Kasumi-1 (cell line): ENCODE data around the gene HYDIN.

Experiments used
- DNase-seq, 2 experiments: peaks; one replicate each; lab custom pipeline; 2025; lab: John Stamatoyannopoulos, UW

The HYDIN gene

DNA sequence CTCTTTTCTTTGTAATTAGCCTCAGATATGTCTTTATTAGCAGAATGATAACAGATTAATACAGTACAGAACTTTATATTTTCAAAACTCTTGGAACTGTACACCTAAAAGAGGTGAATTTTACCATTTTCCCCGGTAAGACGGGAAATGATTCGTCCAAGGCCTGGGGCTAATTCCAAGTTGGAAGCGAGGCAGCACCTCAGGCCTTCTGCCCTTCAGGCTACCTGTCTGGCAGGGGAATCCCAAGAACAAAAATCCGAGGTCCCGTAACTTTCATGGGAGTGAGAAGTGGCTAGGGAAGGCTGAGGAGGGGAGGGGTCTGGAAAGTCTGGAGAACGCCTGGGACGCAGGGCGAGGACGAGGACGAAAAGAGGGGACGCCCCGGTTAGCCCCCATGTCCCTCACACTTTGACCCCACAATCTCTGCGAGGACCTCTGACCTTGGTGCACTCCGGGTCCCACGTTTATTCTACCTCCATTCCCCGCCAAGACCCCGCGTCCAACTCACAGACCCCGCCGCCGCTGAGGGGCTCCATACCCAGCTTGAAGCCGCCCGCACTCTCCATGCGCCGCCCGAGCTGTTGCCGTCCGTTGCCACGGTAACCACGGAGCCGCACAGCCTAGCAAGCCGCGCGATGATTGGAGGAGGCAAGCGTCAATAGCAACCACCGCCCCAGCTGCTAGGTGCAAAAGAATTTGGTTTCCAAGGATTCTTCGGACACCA is at the start of gene HYDIN:
HYDIN (minus strand) TSS at position 601 of the 724 bp plus-strand sequence. CDS start 43,827 bp downstream, outside the sequence.
- no peak for DNase-seq

DNA sequence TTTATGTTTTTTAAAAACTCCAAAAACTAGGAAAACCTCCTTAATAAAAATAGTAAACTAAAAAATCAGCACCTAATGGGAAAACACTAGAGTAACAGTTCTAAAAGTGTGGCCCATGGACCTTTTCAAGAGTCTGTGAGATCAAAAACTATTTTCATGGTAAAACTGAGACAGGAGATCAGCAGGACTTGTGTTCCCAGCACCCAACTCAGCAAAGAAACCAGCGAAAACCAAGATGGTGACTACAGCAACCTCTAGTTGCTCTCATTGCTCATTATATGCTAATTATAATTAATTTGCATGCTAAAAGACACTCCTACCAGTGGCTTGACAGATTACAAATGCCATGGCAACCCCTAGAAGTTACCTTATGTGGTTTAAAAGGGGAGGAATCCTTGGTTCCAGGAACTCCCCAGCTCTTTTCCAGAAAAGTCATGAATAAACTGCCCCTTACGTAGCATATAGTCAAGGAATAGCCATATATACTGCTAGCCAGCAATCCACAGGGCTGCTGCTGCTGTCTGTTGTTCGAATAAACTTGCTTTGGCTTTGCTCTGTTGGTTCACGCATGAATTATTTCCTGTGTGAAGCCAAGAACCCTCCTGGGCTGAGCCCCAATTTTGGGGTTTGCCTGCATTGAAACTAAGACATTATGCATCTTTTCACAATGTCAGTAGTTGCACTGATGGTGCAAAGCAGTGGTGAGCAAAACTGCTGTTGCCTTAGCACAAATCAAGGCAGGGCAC is 46.2 kb upstream of the HYDIN start:
- no peak for DNase-seq

DNA sequence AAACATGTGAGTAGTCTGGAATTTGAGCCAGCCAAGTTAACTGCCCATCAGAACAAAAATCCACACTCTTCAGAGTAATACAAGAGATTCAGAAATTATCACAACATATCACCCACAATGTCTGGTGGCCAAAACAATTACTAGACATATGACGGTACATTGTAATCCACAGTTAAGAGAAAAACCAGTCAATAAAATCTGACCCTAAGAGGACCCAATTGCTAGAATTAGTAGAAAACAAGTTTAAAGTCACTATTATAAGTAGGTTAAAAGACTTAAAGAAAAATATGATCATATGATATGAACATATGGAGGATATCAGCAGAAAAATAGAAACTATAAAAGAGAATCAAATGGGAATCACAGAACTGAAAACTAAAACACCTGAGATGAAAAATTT is 42.9 kb upstream of the HYDIN start:
- DNase-seq, result no peak

DNA sequence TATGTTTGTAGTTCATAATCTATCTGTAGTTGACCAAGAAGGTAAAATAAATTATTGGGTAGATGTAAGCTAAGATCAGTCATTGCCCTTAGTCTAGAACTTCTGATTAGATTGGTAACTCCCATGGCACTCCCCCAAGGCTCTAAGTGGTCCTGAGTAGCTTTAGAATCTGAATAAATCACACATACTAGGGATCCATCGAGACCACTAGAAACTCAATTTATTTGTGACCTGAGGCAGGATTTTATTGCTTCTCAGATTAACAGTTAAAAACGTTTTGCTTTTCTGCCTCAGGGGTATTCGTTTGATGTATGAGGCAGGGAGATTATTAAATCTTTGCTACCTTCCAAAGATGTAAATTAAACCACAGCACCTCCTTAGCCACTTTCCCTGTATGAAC is 33.8 kb upstream of the HYDIN start:
- DNase-seq, result no peak

DNA sequence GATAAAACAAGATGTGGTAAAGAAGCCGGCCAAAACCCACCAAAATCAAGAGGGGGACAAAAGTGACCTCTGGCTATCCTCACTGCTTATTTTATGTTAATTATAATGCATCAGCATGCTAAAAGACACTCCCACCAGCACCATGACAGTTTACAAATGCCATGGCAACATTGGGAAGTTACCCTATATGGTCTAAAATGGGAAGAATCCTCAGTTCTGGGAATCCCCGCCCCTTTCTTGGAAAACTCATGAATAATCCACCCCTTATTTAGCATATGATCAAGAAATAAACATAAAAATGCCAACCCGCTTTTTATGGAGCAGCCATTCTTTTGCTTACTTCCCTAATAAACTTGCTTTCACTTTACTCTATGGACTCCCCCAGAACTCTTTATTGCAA is 33.1 kb upstream of the HYDIN start:
- no peak for DNase-seq

DNA sequence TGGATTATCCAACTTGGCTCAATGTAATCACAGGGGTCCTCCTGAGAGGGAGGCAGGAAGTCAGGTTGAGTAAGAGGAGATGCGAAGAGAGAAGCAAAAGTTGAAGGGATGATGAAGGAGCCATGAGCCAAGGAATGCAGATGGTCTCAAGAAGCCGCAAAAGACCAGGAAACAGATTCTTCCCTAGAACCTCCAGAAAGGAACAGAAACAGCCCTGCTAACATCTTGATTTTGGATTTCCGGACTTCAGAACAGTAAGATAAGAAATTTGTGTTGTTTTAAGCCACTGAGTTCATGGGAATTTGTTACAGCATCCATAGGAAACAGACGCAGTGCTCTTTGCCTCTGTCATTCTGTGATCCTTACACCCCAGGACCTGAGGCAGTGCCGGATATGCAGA is 31.9 kb upstream of the HYDIN start:
- no peak for DNase-seq

DNA sequence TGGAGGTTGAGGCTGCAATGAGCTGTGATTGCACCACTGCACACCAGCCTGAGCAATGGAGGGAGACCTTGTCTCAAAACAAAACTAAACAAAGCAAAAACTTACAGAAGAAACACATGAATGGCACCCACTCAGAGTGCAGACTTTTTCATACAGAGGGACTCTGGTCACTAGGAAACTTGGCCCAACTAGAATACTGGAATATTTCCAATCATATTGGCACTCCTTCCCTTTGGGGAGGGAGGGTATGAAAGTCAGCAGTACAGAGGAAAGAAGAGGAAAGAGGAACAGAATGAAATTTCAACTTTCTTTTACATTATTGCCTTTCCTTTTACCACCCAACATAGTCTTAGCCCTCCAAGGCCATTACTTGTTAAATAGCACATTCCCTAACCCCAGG is 30.5 kb upstream of the HYDIN start:
- no peak for DNase-seq

DNA sequence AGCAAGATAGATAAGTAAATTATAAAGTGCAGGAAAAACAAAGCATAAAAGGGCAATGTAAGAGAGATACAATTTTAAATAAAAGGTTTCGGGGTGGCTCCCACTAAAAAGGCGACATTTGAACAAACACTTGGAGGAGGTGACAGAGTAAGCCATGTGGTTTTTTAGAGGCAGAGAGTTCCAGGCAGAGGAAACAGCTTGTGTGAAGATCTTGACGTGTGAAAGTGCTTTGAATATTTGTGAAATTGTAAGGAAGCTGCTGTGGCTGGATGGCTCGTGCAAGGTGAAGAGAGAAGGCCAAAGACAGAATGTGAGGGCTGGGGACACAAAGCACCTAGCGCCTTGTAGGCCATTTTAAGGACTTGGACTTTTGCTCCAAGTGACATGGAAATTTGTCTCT is 28.6 kb upstream of the HYDIN start:
- no peak for DNase-seq

DNA sequence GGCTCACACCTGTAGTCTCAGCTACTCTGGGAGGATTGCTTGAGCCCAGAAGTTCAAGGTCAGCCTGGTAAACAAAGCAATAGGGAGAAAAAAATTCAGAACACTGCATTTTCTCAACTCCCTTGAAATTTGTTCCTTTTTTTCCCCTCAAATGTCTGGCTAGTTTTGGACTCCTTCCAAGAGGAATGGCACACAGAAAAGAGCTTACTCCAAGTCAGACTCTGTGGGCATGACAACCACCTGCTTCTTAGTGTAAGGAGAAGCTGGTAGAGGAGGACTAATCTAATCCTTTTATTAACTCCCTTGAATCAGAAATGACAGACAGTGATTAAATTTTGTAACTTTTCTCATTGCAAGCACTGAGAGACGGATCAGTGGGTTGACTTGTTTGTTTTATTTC is 27.9 kb upstream of the HYDIN start:
- no peak for DNase-seq

DNA sequence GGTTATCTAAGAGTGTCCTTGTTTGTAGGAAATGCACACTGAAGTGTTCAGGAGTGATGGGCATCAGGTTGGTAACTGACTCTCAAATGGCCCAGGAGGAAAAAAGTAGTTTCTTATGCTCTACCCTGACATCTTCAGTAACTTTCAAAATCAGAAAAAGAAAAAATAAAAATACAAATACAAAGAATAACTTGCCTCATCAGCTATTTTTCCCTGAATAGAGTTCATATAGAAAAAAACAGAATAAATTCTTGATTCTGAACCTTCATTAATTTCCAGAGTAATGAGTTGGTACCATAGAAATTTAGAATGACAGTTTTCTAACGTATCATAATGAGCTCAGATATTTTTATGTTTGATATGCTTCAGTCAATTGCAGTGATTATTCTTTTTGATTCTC is 27.2 kb upstream of the HYDIN start:
- no peak for DNase-seq

DNA sequence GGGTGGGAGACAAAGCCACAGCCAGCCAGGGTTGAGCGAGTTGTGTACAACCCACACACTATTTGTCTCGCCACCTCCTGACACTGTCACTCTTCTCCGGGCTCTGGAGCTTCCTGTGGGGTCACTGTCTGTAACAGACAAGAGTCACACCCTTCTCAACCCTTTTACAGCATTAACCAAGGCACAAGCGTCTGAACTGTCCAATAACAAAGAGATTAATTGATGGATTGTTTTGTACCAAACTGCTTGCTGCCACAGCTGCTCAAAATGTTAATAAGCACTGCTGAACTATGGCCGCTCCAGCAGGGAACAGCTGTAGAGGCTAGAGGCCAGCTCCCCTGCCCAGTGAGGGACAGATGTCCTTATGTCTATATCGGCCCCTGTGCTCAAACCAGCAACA is 25.2 kb upstream of the HYDIN start:
- DNase-seq, result no peak

DNA sequence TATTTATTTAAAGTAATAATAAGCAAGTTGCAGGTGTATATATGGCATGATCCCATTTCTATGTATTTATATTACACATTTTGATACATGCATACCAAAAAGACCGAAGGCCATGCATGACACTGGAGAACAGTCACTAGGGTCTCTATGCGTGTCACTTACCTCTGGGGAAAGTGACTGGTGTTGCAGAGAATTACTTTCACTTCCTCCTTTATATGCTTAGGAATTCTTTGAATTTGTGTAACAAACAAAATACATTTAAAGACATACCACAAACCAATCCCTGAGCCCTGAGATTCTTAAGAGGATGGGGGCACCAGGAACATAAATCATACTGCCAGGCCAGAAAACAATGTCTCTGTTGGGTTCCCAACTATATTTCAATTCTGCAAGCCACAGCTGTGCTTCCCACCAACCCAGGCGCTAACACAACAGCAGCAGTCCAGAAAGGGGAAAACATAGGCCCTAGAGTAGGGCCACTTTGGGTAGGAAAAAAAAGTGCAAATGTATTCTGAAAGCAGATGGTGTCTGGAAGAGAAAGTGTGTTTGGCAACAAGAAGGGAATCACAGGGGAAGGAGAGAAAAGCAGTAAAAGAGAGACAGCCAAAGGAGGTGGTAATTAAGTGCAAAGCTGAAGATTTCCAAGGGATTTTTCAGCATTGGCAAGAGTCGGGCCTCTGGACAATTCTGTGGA is 24.5 kb upstream of the HYDIN start:
- no peak for DNase-seq

DNA sequence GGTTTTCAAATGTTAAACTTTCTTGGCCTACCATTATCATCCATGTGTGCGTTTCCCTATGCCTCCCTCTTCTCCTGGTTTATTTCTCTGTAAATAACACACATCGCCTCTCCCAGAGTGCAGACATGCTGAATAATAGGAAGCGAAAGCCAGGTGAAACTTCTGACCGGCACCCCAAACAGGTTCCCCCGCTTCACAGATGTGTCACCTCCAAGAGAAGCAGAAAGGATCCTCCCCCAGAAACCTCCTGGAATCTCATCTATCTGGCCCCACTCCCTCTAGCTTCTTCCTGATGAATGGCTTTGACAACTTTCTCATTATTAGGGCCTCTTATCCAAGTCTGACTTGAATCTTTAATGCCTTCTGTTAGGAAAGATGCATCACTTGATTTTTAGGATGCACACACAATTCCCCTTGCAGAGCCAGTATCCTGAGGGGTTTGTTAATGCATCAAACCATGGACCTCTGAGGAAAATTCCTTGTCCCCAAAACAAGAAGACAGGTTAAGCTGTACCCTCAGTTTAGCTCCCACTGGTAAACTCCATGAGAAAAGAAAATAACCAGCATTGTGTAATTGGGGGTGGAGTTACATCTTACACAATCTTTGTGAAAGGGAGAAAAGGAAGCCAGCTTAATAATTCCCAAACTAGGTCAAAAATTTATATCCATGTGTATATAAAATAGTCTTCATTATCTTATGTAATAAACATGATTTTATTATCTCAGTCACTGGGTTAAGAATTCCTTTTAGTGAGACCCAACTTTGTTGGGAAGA is 20.1 kb upstream of the HYDIN start:
- DNase-seq, result no peak

DNA sequence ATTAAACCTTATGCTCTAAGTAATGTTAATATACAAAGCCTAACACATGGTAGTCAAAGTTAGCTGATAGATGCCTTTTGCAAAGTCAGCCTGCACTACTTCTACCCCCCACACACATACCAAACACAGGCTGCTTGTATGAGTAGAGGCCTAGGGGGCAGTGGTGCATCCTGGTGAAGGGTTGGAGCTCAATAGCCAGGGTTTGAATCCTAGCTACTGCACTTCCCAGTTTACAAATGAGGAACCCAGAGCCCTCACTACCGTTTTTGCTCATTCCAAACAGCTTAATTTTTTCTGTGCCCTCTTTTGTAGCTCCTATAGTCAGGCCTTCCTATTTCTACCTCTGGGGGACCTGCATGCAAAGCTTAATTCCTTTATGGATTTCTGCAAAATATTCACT is 18.9 kb upstream of the HYDIN start:
- no peak for DNase-seq

DNA sequence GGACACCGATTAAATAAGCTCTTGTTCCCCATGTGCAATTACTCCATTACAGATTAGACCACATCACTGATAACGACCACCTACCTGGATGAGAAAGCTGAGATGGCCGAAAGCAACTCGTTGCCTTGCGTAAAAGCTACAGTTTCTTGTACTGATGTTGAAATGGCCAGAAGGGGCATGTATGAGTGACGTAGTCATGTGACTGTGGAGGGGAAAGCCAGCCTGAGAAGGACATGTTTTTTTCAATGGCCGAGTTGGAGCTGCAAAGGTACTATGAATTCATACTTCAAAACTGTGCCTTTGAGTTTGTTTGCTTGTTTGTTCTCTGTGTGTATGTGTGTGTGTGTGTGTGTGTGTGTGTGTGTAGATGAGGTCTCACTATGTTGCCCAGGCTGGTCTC is 17.0 kb upstream of the HYDIN start:
- DNase-seq, result no peak

DNA sequence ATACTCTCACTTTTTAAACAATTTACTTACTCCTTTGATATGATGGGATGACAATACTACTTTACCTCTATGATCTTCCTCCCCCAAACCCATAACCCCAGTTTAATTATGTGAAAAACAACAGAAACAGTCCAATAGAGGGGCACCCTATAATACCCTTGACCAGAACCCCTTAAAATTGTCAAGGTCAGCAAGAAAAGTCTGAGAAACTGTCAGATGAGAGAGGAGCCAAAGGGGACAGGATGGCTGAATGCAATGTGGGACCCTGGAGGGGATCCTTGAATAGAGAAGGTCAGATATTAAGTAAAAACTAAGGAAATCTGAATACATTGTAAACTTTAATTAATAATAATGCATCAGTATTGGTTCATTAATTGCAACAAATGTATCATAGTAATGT is 15.8 kb upstream of the HYDIN start:
- no peak for DNase-seq

DNA sequence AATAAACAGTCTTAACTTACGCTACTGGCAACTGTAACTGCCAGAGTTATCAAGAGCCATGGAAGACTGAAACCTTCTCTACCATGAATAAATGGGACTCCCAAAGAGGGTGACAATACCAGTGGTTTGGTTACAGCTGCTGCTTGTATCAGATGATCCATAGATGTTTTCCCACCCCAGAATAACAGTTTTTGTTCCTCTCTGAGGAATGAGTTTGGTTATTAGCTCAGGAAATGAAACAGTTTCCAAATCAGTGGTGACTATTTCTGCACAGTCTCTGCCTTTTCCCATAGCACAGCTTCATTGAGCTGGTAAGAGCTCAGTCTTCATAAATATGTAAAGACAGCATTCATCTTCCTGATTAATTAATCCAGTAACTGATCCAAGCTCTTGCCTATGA is 14.0 kb upstream of the HYDIN start:
- no peak for DNase-seq

DNA sequence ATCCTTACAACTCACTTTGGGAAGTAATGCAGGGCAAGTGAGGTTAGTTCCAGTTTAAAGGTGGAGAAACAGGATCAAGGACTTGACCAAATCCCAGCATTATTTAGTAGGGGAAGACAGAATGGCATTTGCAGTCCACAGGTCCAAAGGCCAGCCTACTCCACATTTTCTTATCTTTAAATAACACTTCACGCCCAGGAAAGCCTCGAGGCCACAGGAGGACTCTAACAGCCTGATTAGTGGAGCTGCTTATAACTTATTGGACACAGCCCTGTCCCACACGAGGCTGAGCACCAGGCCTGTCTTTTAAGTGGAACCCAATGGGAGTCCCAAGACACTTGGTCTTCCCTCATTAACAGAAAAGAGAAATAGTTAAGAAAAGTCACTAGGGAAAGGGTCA is 12.1 kb upstream of the HYDIN start:
- no peak for DNase-seq

DNA sequence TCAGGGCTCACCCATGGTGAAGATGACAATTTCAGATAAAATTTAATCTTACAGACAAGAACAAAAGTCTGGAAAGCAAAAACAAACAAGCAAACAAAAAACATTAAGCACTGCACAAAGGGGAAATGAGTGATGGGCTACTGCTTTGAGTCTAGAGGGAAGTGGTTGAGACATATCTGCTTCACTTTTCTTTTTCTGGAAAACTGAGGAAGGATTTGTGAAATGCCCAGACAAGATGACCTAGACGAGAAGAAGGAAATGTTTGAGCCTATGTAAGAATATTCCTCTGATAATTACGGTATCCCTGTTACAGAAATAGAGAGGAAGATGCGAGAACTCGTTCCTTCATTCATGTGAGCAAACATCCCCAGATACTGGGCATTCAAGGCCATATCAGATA is 11.5 kb upstream of the HYDIN start:
- DNase-seq, result no peak

DNA sequence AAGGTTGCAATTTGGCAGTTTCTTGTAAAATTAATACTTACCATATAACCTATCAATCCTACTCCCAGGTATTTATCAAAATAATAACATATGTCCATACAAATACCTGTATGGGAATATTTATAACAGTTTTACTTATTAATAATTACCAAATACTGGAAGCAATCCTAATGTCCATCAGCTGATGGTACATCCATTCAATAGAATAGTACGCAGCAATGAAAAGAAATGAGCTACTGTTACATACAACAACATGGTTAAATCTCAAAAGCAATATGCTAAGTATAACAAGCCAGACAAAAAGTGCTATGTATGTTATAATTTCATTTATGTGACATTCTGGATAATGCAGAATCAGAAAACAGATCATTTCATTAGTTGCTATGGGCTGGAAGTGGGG is 1.2 kb downstream of the HYDIN start:
- DNase-seq, result no peak

DNA sequence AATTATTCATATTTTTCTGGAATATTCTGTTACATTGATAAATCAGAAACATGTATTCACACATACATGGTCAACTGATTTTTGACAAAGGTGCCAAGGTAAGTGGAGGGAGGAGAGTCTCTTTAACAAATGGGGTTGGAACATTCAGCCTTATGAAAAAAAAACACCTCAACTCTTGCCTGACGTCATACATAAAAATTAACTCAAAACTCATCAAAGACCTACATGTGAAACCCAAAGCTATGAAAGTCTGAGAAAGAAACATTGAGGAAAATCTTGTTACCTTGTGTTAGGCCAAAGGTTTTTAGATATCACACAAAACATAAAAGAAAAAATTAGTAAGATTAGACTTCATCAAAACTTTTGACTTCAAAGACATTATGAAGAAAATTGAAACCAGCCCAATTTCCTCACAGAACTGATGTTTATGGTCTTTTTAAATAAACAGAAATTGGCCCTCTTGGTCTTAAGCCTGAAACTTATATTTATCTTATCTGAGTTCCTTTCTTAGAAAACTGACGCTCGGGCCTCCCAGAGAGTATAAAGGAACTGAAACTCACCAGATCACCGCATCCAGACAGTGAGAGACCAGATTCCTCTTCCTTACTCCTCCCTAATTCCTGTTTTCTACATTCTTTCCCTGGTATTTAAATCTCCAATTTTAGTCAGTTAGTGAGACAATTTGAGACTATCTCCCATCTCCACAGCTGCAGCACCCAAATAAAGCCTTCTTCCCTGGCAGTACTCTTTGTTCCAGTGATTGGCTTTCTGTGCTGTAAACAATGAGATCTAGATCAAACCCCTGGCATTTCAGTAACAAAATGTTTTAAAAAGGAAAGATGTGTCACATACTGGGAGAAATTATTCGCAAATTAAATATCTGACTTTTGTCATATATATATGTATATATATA is 4.0 kb downstream of the HYDIN start:
- DNase-seq, result no peak
